ENCODE measurements around the gene C6orf62.
"Not testable (repeated sequence)": the region's sequence is repeated elsewhere in the genome, so short reads cannot be mapped to it uniquely, and the experiment has no call there.

The C6orf62 gene

GRCh38 chr6:24742216-24742738 is 23.3 kb upstream of the C6orf62 start:
- no peak for DNase-seq

- no peak for DNase-seq
Measured at GRCh38 chr6:24740861-24741260, 21.9 kb upstream of the C6orf62 start.

GRCh38 chr6:24738741-24739140 is 19.8 kb upstream of the C6orf62 start:
- no peak for DNase-seq

GRCh38 chr6:24734710-24735109 is 15.8 kb upstream of the C6orf62 start:
- DNase-seq: not testable (repeated sequence)

- no peak for DNase-seq
Measured at GRCh38 chr6:24734166-24734565, 15.2 kb upstream of the C6orf62 start.

- DNase-seq: not testable (repeated sequence)
Measured at GRCh38 chr6:24731456-24732134, 12.6 kb upstream of the C6orf62 start.

- not testable (repeated sequence) for DNase-seq
Measured at GRCh38 chr6:24730653-24731052, 11.7 kb upstream of the C6orf62 start.

GRCh38 chr6:24723270-24723669 is 4.3 kb upstream of the C6orf62 start:
- no peak for DNase-seq

- no peak for DNase-seq
Measured at GRCh38 chr6:24721461-24722215, 2.7 kb upstream of the C6orf62 start.

GRCh38 chr6:24720604-24721460 is 1.9 kb upstream of the C6orf62 start:
- peak; percentile 100 for DNase-seq

GRCh38 chr6:24720131-24720603 is 1.2 kb upstream of the C6orf62 start:
- peak; percentile 82 for DNase-seq

- no peak for DNase-seq
Measured at GRCh38 chr6:24718449-24719124, 367 bp downstream of the C6orf62 start.

GRCh38 chr6:24716602-24717148 is 2.3 kb downstream of the C6orf62 start:
- DNase-seq: not testable (repeated sequence)

GRCh38 chr6:24710519-24711303 is 8.2 kb downstream of the C6orf62 start:
- DNase-seq: no peak

GRCh38 chr6:24709014-24709711 is 9.8 kb downstream of the C6orf62 start:
- no peak for DNase-seq

- no peak for DNase-seq
Measured at GRCh38 chr6:24708612-24709011, 10.3 kb downstream of the C6orf62 start.

GRCh38 chr6:24704468-24704867 is 14.5 kb downstream of the C6orf62 start:
- DNase-seq: no peak

- no peak for DNase-seq
Measured at GRCh38 chr6:24702720-24703282, 16.2 kb downstream of the C6orf62 start.

- no peak for DNase-seq
Measured at GRCh38 chr6:24699521-24700359, 19.2 kb downstream of the C6orf62 start.

Data from stimulated activated CD8-positive, alpha-beta memory T cell treated with anti-CD3 and anti-CD28 coated beads, Interleukin-4, amount 100 ng/mL, for 48 hours (primary cell).